GM19438 (cell line): ENCODE results near the gene IL9R.
"Not testable (repeated sequence)": the region's sequence is repeated elsewhere in the genome, so short reads cannot be mapped to it uniquely, and the experiment has no call there.

Experiments
- ATAC-seq: cut with Tn5 transposase; IDR thresholded peaks from one replicate; pipeline ENCODE4 v1.9.1; 2021; ENCODE audit warnings: low read depth; ENCODE audit not compliant: unreplicated experiment

Gene IL9R

GRCh38 chrX:155998116-155998515 lies 620 bp downstream of the IL9R start:
- ATAC-seq: no peak

- no peak for ATAC-seq
These were observed 1.4 kb downstream of the IL9R start for GRCh38 chrX:155998761-155999510.

- not testable (repeated sequence) for ATAC-seq
These were observed 2.3 kb downstream of the IL9R start for GRCh38 chrX:155999751-156000150.

- no peak for ATAC-seq
These were observed 2.9 kb downstream of the IL9R start for GRCh38 chrX:156000361-156000926.

- no peak for ATAC-seq
These were observed 3.6 kb downstream of the IL9R start for GRCh38 chrX:156001001-156001666.

- ATAC-seq: no peak
These were observed 4.1 kb downstream of the IL9R start for GRCh38 chrX:156001667-156002021.

- no peak for ATAC-seq
These were observed 5.0 kb downstream of the IL9R start for GRCh38 chrX:156002507-156002906.

- no peak for ATAC-seq
These were observed 6.1 kb downstream of the IL9R start for GRCh38 chrX:156003486-156004185.

GRCh38 chrX:156004256-156004655 lies 6.8 kb downstream of the IL9R start:
- no peak for ATAC-seq

GRCh38 chrX:156004740-156005139 lies 7.2 kb downstream of the IL9R start:
- no peak for ATAC-seq

- no peak for ATAC-seq
These were observed 7.6 kb downstream of the IL9R start for GRCh38 chrX:156005144-156005543.

- ATAC-seq: not testable (repeated sequence)
These were observed 9.0 kb downstream of the IL9R start for GRCh38 chrX:156006468-156006867.

GRCh38 chrX:156008379-156008778 lies 10.9 kb downstream of the IL9R start:
- not testable (repeated sequence) for ATAC-seq

- no peak for ATAC-seq
These were observed 11.4 kb downstream of the IL9R start for GRCh38 chrX:156008915-156009314.

GRCh38 chrX:156009691-156010090 lies 12.2 kb downstream of the IL9R start:
- not testable (repeated sequence) for ATAC-seq

GRCh38 chrX:156013286-156013953 lies 15.9 kb downstream of the IL9R start:
- not testable (repeated sequence) for ATAC-seq

GRCh38 chrX:156019846-156020245 lies 22.4 kb downstream of the IL9R start:
- not testable (repeated sequence) for ATAC-seq

GRCh38 chrX:156023002-156023401 lies 25.5 kb downstream of the IL9R start:
- ATAC-seq: not testable (repeated sequence)

- ATAC-seq: not testable (repeated sequence)
These were observed 27.5 kb downstream of the IL9R start for GRCh38 chrX:156024949-156025492.

GRCh38 chrX:156028653-156029237 lies 31.2 kb downstream of the IL9R start:
- not testable (repeated sequence) for ATAC-seq
